HepG2 (cell line): ENCODE data around the gene DCAF8. TPM values are rescaled to one million over a fixed set of nuclear protein-coding genes. Genes with fewer than 3 reads are reported as not detected.

Experiments
- ATF7-NPFF ChIP-seq: sonication (generic); formaldehyde crosslinking; IDR thresholded peaks from 2 replicates; pipeline ENCODE4 v1.8.1; 2023; ENCODE audit warnings: mild to moderate bottlenecking, low read depth, missing genetic modification reagents, moderate library complexity
- CCDC6 ChIP-seq: sonication (generic); formaldehyde crosslinking; IDR thresholded peaks from 2 replicates; pipeline ENCODE4 v1.8.1; 2022; ENCODE audit warnings: mild to moderate bottlenecking, missing genetic modification reagents, moderate library complexity
- CHD4 ChIP-seq: fragments of 200-600 bp; sonication (generic); IDR thresholded peaks from 2 replicates; pipeline ENCODE4 v1.7.0; 2017; ENCODE audit warnings: mild to moderate bottlenecking, low read length, borderline replicate concordance
- ETV5 ChIP-seq: IDR thresholded peaks from 2 replicates; pipeline ENCODE4 v1.6.1; 2018; ENCODE audit warnings: missing biosample characterization, missing genetic modification reagents, inconsistent platforms, borderline replicate concordance
- HCFC1 ChIP-seq: fragments of 150-350 bp; IDR thresholded peaks from 2 replicates; pipeline ENCODE4 v1.6.1; 2014; ENCODE audit warnings: low read depth, low read length
- MATR3 ChIP-seq: sonication (generic); formaldehyde crosslinking; IDR thresholded peaks from 2 replicates; pipeline ENCODE4 v1.4.0; 2020; ENCODE audit warnings: missing genetic modification reagents
- MTF1 ChIP-seq: sonication (generic); formaldehyde crosslinking; IDR thresholded peaks from 2 replicates; pipeline ENCODE4 v1.5.0; 2020; ENCODE audit warnings: missing genetic modification reagents
- PAX8 ChIP-seq: sonication (generic); formaldehyde crosslinking; IDR thresholded peaks from 2 replicates; pipeline ENCODE4 v1.8.0; 2022; ENCODE audit warnings: mild to moderate bottlenecking, missing genetic modification reagents, borderline replicate concordance
- SRY ChIP-seq: sonication (generic); formaldehyde crosslinking; IDR thresholded peaks from 2 replicates; pipeline ENCODE4 v1.8.0; 2022; ENCODE audit warnings: mild to moderate bottlenecking, missing genetic modification reagents
- TMF1 ChIP-seq: sonication (generic); formaldehyde crosslinking; IDR thresholded peaks from 2 replicates; pipeline ENCODE4 v1.8.1; 2022; ENCODE audit warnings: low read depth, missing genetic modification reagents
- TP53 ChIP-seq: sonication (generic); formaldehyde crosslinking; conservative IDR thresholded peaks from 2 replicates; pipeline ENCODE4 v1.4.0; 2020; ENCODE audit warnings: missing genetic modification reagents
- ZFY ChIP-seq: sonication (generic); formaldehyde crosslinking; IDR thresholded peaks from 2 replicates; pipeline ENCODE4 v1.4.0; 2020; ENCODE audit warnings: missing genetic modification reagents
- ZFYVE20 ChIP-seq: sonication (generic); formaldehyde crosslinking; IDR thresholded peaks from 2 replicates; pipeline ENCODE4 v1.8.0; 2023; ENCODE audit warnings: low read depth, mild to moderate bottlenecking, moderate library complexity, missing genetic modification reagents, borderline replicate concordance
- ZNF17 ChIP-seq: sonication (generic); formaldehyde crosslinking; IDR thresholded peaks from 2 replicates; pipeline ENCODE4 v1.5.0; 2020; ENCODE audit warnings: mild to moderate bottlenecking, missing genetic modification reagents
- ZNF230 ChIP-seq: sonication (generic); formaldehyde crosslinking; IDR thresholded peaks from 2 replicates; pipeline ENCODE4 v1.4.0; 2020; ENCODE audit warnings: mild to moderate bottlenecking, missing genetic modification reagents
- ZNF263 ChIP-seq: sonication (generic); formaldehyde crosslinking; IDR thresholded peaks from 2 replicates; pipeline ENCODE4 v1.4.0; 2020; ENCODE audit warnings: missing genetic modification reagents
- ZNF329 ChIP-seq: sonication (generic); formaldehyde crosslinking; IDR thresholded peaks from 2 replicates; pipeline ENCODE4 v1.9.0; 2021; ENCODE audit warnings: low read depth, mild to moderate bottlenecking, missing genetic modification reagents
- ZNF383 ChIP-seq: sonication (generic); formaldehyde crosslinking; IDR thresholded peaks from 2 replicates; pipeline ENCODE4 v1.4.0; 2020; ENCODE audit warnings: missing genetic modification reagents, mild to moderate bottlenecking, borderline replicate concordance
- ZNF614 ChIP-seq: IDR thresholded peaks from 2 replicates; pipeline ENCODE4 v1.6.1; 2018; ENCODE audit warnings: missing biosample characterization, missing genetic modification reagents, inconsistent platforms, borderline replicate concordance
- ZNF775 ChIP-seq: sonication (generic); formaldehyde crosslinking; IDR thresholded peaks from 2 replicates; pipeline ENCODE4 v1.4.0; 2020; ENCODE audit warnings: missing genetic modification reagents, mild to moderate bottlenecking, moderate library complexity, borderline replicate concordance
- polyA plus RNA-seq, 8 experiments: library from polyadenylated mRNA; depleted of rRNA in 3 of 8; stranded (reverse) in 7 of 8; unstranded in 1 of 8; fragments of >200 nt; fragmentation: Illumina TruSeq in 4 of 8; extraction: Trizol in 4 of 8; gene quantifications; 2 replicates each; pipeline versions ENCODE4 v1.2.1 to v1.2.3, GENCODE V29; 2011 to 2016; ENCODE audit warnings: low read depth in 4 of 8, missing spikeins in 1 of 8, mixed read lengths in 1 of 8; ENCODE audit not compliant: insufficient read depth in 1 of 8
- total RNA-seq, 5 experiments: library from RNA; depleted of rRNA; stranded (reverse); fragments of >200 nt; fragmentation: Illumina TruSeq; extraction: Trizol; gene quantifications; 2 replicates each; pipeline ENCODE4 v1.2.3, GENCODE V29; 2016; ENCODE audit warnings: low read depth in 1 of 5
- TF ChIP-seq, protein P1 (sequence below): sonication (generic); formaldehyde crosslinking; IDR thresholded peaks from 2 replicates; pipeline ENCODE4 v1.8.1; 2022; ENCODE audit warnings: mild to moderate bottlenecking, missing genetic modification reagents
- TF ChIP-seq, protein P2 (sequence below): sonication (generic); formaldehyde crosslinking; IDR thresholded peaks from 2 replicates; pipeline ENCODE4 v1.8.0; 2022; ENCODE audit warnings: mild to moderate bottlenecking, missing genetic modification reagents, moderate library complexity
- TF ChIP-seq, protein P3 (sequence below): sonication (generic); formaldehyde crosslinking; IDR thresholded peaks from 2 replicates; pipeline ENCODE4 v1.4.0; 2020; ENCODE audit warnings: missing genetic modification reagents
- TF ChIP-seq, protein P4 (sequence below): sonication (generic); formaldehyde crosslinking; IDR thresholded peaks from 2 replicates; pipeline ENCODE4 v1.4.0; 2020; ENCODE audit warnings: missing genetic modification reagents, borderline replicate concordance

Gene DCAF8
- total and polyA plus RNA-seq, 2 of the 13 experiments (the other 11 are each of a cell fraction or from before 2014, with no cell fraction given) = 73.4 to 79.8 TPM

DNA sequence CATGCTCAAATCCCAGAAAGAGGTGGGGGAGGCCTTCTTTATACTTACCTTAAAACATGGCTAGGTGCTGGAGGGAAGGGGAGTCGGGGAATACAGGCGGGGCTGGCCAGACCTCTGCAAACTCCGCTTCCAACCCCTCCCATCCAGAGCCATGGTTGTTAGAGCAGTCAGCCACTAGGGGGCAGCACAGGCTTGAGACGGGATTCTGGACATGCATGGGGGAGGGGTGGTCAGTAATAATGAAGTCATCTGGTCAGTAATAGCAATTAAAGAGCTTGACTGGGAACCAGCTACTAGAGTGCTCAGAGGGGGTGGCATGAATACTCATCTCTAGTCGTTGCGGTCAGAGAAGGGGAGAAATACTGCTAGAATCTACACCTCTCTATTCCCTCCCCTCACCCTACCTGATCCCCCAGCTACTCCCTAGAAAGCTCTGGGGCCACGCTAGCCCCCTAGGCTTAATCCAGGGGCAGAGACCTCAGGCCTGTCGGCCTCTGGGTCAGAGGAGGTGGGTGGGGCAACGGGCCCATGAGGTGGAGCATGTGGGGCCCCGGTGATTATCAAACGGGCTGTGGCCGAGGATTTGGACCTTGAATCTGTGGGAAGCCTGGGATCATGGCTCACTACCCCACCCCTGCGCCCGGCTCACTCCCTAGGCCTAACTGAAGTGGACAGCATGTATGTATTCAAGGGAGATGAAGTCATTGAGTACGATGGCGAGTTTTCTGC is 69.1 kb downstream of the DCAF8 start (continued):
- TF ChIP-seq, protein P1, sequence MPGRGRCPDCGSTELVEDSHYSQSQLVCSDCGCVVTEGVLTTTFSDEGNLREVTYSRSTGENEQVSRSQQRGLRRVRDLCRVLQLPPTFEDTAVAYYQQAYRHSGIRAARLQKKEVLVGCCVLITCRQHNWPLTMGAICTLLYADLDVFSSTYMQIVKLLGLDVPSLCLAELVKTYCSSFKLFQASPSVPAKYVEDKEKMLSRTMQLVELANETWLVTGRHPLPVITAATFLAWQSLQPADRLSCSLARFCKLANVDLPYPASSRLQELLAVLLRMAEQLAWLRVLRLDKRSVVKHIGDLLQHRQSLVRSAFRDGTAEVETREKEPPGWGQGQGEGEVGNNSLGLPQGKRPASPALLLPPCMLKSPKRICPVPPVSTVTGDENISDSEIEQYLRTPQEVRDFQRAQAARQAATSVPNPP (CRISPR knock-in tag) = no peak
- TF ChIP-seq SRY (CRISPR knock-in tag) = no peak
- peak; percentile 16; the same call in 1 of the 2 replicates for TF ChIP-seq ETV5 (CRISPR knock-in tag)
- TF ChIP-seq ZFY (CRISPR knock-in tag) = peak; percentile 55
- TF ChIP-seq, protein P2, sequence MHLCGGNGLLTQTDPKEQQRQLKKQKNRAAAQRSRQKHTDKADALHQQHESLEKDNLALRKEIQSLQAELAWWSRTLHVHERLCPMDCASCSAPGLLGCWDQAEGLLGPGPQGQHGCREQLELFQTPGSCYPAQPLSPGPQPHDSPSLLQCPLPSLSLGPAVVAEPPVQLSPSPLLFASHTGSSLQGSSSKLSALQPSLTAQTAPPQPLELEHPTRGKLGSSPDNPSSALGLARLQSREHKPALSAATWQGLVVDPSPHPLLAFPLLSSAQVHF (CRISPR knock-in tag) = no peak
- TF ChIP-seq CCDC6 (CRISPR knock-in tag) = no peak
- no peak for TF ChIP-seq ZNF383 (CRISPR knock-in tag)
- TF ChIP-seq, protein P3, sequence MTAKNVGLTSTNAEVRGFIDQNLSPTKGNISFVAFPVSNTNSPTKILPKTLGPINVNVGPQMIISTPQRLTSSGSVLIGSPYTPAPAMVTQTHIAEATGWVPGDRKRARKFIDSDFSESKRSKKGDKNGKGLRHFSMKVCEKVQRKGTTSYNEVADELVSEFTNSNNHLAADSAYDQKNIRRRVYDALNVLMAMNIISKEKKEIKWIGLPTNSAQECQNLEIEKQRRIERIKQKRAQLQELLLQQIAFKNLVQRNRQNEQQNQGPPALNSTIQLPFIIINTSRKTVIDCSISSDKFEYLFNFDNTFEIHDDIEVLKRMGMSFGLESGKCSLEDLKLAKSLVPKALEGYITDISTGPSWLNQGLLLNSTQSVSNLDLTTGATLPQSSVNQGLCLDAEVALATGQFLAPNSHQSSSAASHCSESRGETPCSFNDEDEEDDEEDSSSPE (CRISPR knock-in tag) = no peak
- TF ChIP-seq ATF7-NPFF (CRISPR knock-in tag) = no peak
- no peak for TF ChIP-seq ZNF614
- no peak for TF ChIP-seq MTF1 (CRISPR knock-in tag)
- TF ChIP-seq ZNF329 (CRISPR knock-in tag) = no peak
- TF ChIP-seq ZNF775 (CRISPR knock-in tag) = no peak
- no peak for TF ChIP-seq TMF1 (CRISPR knock-in tag)
- TF ChIP-seq, protein P4, sequence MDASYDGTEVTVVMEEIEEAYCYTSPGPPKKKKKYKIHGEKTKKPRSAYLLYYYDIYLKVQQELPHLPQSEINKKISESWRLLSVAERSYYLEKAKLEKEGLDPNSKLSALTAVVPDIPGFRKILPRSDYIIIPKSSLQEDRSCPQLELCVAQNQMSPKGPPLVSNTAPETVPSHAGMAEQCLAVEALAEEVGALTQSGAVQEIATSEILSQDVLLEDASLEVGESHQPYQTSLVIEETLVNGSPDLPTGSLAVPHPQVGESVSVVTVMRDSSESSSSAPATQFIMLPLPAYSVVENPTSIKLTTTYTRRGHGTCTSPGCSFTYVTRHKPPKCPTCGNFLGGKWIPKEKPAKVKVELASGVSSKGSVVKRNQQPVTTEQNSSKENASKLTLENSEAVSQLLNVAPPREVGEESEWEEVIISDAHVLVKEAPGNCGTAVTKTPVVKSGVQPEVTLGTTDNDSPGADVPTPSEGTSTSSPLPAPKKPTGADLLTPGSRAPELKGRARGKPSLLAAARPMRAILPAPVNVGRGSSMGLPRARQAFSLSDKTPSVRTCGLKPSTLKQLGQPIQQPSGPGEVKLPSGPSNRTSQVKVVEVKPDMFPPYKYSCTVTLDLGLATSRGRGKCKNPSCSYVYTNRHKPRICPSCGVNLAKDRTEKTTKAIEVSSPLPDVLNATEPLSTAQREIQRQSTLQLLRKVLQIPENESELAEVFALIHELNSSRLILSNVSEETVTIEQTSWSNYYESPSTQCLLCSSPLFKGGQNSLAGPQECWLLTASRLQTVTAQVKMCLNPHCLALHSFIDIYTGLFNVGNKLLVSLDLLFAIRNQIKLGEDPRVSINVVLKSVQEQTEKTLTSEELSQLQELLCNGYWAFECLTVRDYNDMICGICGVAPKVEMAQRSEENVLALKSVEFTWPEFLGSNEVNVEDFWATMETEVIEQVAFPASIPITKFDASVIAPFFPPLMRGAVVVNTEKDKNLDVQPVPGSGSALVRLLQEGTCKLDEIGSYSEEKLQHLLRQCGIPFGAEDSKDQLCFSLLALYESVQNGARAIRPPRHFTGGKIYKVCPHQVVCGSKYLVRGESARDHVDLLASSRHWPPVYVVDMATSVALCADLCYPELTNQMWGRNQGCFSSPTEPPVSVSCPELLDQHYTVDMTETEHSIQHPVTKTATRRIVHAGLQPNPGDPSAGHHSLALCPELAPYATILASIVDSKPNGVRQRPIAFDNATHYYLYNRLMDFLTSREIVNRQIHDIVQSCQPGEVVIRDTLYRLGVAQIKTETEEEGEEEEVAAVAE (CRISPR knock-in tag) = no peak
- no peak for TF ChIP-seq ZNF230 (CRISPR knock-in tag)
- TF ChIP-seq TP53 (CRISPR knock-in tag) = no peak
- TF ChIP-seq HCFC1 = no peak
- TF ChIP-seq MATR3 (CRISPR knock-in tag) = no peak
- no peak for TF ChIP-seq PAX8 (CRISPR knock-in tag)
- no peak for TF ChIP-seq ZFYVE20 (CRISPR knock-in tag)
- TF ChIP-seq ZNF17 (CRISPR knock-in tag) = no peak
- no peak for TF ChIP-seq ZNF263 (CRISPR knock-in tag)
- TF ChIP-seq CHD4 = no peak
